Vagina (tissue), 2 donors: ENCODE measurements around the gene CYSLTR2.

Experiments used
- CTCF ChIP-seq, 3 experiments: fragments of 450-650 bp in 2 of 3; fragments of 200-600 bp in 1 of 3; sonication (generic) in 1 of 3; IDR thresholded peaks; one replicate each; pipeline ENCODE4 v1.5.1; 2017 to 2019; ENCODE audit warnings: antibody characterized with exemption in 3 of 3, mild to moderate bottlenecking in 2 of 3, moderate library complexity in 2 of 3
- POLR2A ChIP-seq, 2 donors: fragments of 450-650 bp; IDR thresholded peaks; one replicate each; pipeline ENCODE4 v1.6.1; 2017; ENCODE audit warnings: antibody characterized with exemption in 2 of 2, mild to moderate bottlenecking in 2 of 2, moderate library complexity in 2 of 2

DNA sequence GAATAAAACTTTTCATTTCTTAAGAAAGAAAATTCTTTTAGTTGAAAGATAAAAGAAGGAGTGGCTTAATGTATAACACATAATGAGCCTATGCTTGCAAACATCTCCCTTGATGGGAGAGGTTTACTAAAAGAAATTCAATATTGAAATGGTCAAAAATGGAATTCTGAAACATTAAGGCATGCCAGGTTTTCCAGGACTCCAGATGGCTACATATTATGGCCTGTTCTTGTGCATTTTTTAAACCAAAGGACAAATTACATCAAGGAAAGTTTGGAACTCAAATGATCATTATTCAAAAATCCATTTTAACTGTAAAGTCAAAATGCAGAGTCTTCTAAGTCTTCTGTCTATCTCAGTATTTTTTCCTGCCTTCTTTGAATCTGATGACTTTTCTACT, 19.1 kb upstream of the CYSLTR2 start:
- TF ChIP-seq CTCF (IDR thresholded peaks at IDR 0.05), result no peak
- no peak for TF ChIP-seq POLR2A (IDR thresholded peaks at IDR 0.05)
